ENCODE data around the gene TCEAL9. TPM values are rescaled to one million over a fixed set of nuclear protein-coding genes. Genes with fewer than 3 reads are reported as not detected.

The TCEAL9 gene
- 1 to 10 TPM; 2.3 to 2.6 TPM for total RNA-seq

DNA sequence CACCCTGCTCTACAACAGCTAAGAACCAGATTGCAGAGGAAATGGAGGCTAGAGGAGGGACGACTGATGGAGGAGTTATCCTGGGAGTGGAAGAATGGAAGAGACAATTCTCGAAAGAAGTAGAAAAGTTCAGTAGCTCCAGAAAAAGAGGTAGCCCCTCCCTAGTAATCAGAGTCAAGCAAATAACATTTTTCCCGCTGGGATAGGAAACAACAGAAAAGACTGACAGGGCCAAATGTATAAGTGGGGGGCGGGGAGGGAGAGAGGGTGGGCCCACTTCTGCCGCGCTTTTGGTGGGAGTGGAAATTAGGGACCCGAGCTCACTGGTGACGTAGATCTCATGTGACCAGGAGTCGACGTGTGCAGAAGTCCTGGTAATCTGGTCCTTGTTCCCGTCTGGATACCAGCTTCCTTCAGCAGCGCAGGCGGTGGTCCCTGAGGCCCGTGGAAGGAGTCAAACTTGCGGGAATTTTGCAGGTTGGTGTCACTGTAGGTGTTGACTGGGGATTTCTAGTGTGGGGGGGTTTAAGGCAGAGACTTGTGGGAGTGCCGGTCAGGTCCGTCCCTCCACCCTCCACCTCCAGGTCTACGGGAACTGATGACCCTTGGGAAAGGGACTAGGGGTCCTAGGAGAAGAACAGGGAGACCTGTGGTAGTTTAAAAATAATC, at the start of gene TCEAL9:
Gene TCEAL9 (plus strand): TSS at position 377 of the 669 bp plus-strand sequence. CDS start 1,179 bp downstream, outside the sequence.
- Mint-ChIP-seq H3K4me3 (peak within 1 kb of the TSS; percentile 78), H3K36me3 (no peaks in the 10 kb centered on the region), H3K9me3 (no peaks in the 10 kb centered on the region), H3K27me3 (peaks cover 3% of the 10 kb centered on the region), H3K4me1 (ENCODE audit: low read depth) (peaks cover 9% of the 10 kb centered on the region), H3K27ac (no peak within 1 kb of the TSS)
- POLR2A ChIA-PET, result no interaction called here
- intact Hi-C loops (cut with micrococcal nuclease), result no loop called here
- DNase-seq, result peak; percentile 9
- CTCF ChIA-PET, result no interaction called here

DNA sequence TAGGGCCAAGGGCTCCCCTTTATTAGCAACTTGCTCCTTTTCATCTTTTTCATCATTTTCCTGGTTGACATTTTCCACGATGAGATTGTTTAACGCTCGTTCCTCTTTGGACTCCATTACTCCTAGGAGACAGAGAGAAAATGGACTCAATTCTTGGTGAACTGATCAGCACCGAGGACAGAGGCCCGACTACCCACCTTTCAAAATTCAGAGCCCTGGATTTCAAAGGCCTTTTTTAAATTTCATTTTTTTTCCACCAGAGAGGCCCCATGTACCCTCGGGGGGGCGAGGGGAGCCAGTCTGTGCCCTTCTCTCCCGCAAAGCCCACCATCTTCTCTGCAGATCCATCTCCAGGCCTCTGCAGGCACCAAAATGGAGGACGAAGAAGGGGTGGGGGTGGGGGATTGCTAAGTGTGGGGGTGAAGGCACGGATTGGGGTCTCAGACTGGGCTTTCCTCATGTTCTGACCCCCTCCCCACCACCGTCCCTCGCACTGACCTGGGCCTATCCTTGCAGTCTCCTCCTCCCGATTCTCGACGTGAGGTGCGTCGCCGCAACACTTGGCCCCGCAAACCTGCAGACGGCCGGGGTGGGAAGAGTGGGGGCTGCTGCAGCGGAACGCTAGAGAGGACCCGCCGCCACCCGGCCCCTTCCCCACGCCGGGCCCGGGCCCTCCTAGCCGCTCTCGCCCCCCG, 46.3 kb upstream of the TCEAL9 start:
- intact Hi-C loops (cut with micrococcal nuclease), result loop anchor here (2.0 to 10.0 kb wide), 3 partner anchors 55 to 377 kb away; partner anchors contain the start of genes BEX4, MORF4L2 and TCEAL8
- Mint-ChIP-seq H3K27ac (no peak overlapping the region), H3K4me3 (peak overlapping the region; percentile 39), H3K36me3 (no peaks in the 10 kb centered on the region), H3K4me1 (ENCODE audit: low read depth) (peaks cover 5% of the 10 kb centered on the region), H3K27me3 (no peaks in the 10 kb centered on the region), H3K9me3 (no peaks in the 10 kb centered on the region)
- ChIA-PET POLR2A (no interaction called here), CTCF (no interaction called here)
- peak; percentile 8 for DNase-seq

DNA sequence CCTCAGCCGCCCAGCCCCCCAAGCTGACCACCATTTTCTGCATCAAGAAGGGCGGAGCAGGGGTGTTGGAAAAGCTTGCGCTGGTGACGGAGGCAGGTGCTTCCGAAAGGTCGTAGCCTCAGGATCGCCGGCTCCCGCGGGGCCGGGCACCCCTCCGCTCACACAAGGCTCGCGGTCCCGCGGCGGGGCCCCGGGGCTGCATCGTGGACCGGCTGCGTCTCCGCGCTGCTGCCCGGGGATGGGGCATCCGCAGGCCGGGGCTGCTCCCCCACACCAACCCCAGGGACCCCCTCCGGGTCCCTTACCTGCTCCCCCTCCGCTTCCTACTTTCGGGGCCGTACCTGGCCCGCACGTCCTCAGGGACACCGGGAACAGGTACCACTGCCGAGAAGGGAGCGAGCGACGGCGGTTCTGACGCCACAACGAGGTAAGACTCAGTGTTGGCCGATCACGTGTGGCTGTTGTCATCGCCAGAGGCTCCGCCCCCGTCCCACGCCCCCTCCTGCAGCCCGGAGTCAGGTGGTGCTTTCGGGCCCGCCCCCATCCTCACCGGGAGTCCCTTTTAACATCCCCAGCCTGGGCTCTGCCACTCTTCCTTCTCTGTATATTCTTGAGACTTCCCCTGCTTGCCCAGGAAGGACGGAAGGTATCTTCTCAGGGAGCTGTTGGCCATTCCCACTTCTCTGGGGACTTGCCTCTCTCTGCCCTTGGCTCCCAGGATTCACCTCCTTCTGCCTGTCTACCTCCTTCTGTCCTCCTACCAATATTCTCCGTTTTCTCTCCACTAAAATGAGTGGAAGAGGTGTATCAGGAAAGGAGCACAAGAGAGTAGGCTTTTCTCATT, 45.5 kb upstream of the TCEAL9 start, which contains the start of gene BEX2:
Gene BEX2 (minus strand): TSS at position 436 of the 844 bp plus-strand sequence. CDS start 1,014 bp downstream, outside the sequence.
- CTCF ChIA-PET, result no interaction called here
- Mint-ChIP-seq H3K27me3 (no peaks in the 10 kb centered on the region), H3K4me3 (peak within 1 kb of the TSS; percentile 69), H3K9me3 (no peaks in the 10 kb centered on the region), H3K4me1 (ENCODE audit: low read depth) (peaks cover 4% of the 10 kb centered on the region), H3K27ac (no peak within 1 kb of the TSS), H3K36me3 (no peaks in the 10 kb centered on the region)
- intact Hi-C loops (cut with micrococcal nuclease), result loop anchor here (2.0 to 10.0 kb wide), 3 partner anchors 56 to 376 kb away; partner anchors contain the start of genes BEX4, MORF4L2 and TCEAL8
- peak; percentile 90 for DNase-seq
- POLR2A ChIA-PET, result no interaction called here

DNA sequence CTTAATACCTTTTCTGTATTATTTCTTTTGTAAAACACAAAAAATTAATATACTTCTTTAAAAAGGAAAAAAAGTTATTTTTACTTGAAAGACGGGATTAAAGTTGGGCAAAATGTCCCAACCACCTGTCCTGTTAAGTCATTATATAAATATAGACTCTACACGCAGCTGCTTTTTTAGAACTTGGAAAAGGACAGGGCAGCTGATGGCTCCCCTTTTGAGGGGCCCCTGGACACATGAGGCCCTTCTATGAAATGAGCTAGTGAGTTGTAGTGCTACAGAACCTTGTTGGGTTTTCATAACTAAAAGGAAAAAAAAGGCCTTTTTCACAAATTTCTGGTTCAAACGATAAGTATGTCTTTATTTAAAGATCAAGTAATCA, 44.9 kb upstream of the TCEAL9 start:
- no peaks in the 10 kb centered on the region for H3K27me3 Mint-ChIP-seq
- no peaks in the 10 kb centered on the region for H3K9me3 Mint-ChIP-seq
- DNase-seq, result no peak
- ChIA-PET CTCF (no interaction called here), POLR2A (no interaction called here)
- H3K27ac Mint-ChIP-seq, result no peak overlapping the region
- no peaks in the 10 kb centered on the region for H3K36me3 Mint-ChIP-seq
- intact Hi-C loops (cut with micrococcal nuclease), result loop anchor here (2.0 to 10.0 kb wide), 3 partner anchors 57 to 375 kb away; partner anchors contain the start of genes BEX4, MORF4L2 and TCEAL8
- H3K4me1 Mint-ChIP-seq (ENCODE audit: low read depth), result peaks cover 4% of the 10 kb centered on the region
- H3K4me3 Mint-ChIP-seq, result peak overlapping the region; percentile 69

- Mint-ChIP-seq H3K4me3 (no peak within 1 kb of the TSS), H3K9me3 (no peaks in the 10 kb centered on the region), H3K27me3 (peaks cover 17% of the 10 kb centered on the region), H3K27ac (no peak within 1 kb of the TSS), H3K4me1 (ENCODE audit: low read depth) (no peaks in the 10 kb centered on the region), H3K36me3 (no peaks in the 10 kb centered on the region)
- no peak for DNase-seq
- ChIA-PET CTCF (no interaction called here), POLR2A (no interaction called here)
- intact Hi-C loops (cut with micrococcal nuclease), result no loop called here
These were observed 26.3 kb upstream of the TCEAL9 start, which contains the start of gene TCEAL7 for GRCh38 chrX:103329991-103330390. Gene TCEAL7, plus strand, starts transcription at chrX:103330239. Its CDS starts 1,165 bp downstream, at chrX:103331404.

GRCh38 chrX:103330681-103331288, 25.5 kb upstream of the TCEAL9 start:
- Mint-ChIP-seq H3K27ac (no peak overlapping the region), H3K9me3 (no peaks in the 10 kb centered on the region), H3K27me3 (peaks cover 17% of the 10 kb centered on the region), H3K4me3 (no peak overlapping the region), H3K36me3 (no peaks in the 10 kb centered on the region), H3K4me1 (ENCODE audit: low read depth) (no peaks in the 10 kb centered on the region)
- ChIA-PET POLR2A (no interaction called here), CTCF (no interaction called here)
- intact Hi-C loops (cut with micrococcal nuclease), result no loop called here
- no peak for DNase-seq

DNA sequence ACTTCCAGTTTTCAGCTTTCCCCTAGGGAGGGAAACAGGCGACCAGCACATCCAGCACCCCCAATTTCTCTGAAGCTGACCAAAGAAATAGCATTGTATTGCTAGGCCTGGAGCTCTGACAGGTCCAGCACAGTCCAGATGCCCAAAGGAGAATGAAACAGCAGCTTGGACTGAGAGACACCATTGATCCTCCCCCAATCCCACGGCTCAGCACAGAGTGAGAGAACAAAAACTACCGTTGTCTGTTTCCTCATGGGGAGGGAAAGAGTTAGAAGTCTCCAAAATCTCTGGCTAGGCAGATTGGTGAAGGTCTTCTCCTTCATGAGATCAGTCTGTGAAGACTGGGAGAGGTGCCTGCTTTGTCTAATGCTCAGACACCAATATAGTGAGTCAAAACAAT, 17.6 kb upstream of the TCEAL9 start:
- H3K36me3 Mint-ChIP-seq, result no peaks in the 10 kb centered on the region
- no peak overlapping the region for H3K4me3 Mint-ChIP-seq
- H3K9me3 Mint-ChIP-seq, result no peaks in the 10 kb centered on the region
- no peaks in the 10 kb centered on the region for H3K27me3 Mint-ChIP-seq
- H3K4me1 Mint-ChIP-seq (ENCODE audit: low read depth), result peaks cover 3% of the 10 kb centered on the region
- H3K27ac Mint-ChIP-seq, result no peak overlapping the region
- ChIA-PET CTCF (no interaction called here), POLR2A (no interaction called here)
- intact Hi-C loops (cut with micrococcal nuclease), result no loop called here
- no peak for DNase-seq

- DNase-seq, result peak; percentile 48
- Mint-ChIP-seq H3K36me3 (no peaks in the 10 kb centered on the region), H3K4me3 (no peak overlapping the region), H3K27ac (no peak overlapping the region), H3K4me1 (ENCODE audit: low read depth) (peaks cover 3% of the 10 kb centered on the region), H3K9me3 (no peaks in the 10 kb centered on the region), H3K27me3 (peaks cover 2% of the 10 kb centered on the region)
- ChIA-PET POLR2A (no interaction called here), CTCF (interaction anchor here (0.6 to 1.4 kb wide), 3 partner anchors 121 to 147 kb away, joined by 3 to 14 read pairs (median 7); no protein-coding TSS in a partner anchor)
- intact Hi-C loops (cut with micrococcal nuclease), result loop anchor here (1.0 kb wide), 1 partner anchor 121 kb away; no protein-coding TSS in a partner anchor
These were observed 13.2 kb upstream of the TCEAL9 start for GRCh38 chrX:103343105-103343504.

DNA sequence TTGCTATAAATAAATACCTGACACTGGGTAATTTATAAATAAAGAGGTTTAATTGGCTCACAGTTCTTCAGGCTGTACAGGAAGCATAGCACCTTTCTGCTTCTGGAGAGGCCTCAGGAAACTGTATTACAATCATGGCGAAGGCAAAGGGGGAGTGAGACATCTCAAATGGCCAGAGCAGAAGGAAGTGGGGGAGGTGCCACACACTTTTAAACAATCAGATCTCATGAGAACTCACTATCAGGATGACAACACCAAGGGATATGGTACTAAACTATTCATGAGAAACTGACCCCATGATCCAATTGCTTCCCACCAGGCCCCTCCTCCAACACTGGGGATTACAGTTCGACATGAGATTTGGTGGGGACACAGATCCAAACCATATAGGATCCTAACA, 11.7 kb upstream of the TCEAL9 start:
- intact Hi-C loops (cut with micrococcal nuclease), result no loop called here
- CTCF ChIA-PET, result no interaction called here
- H3K4me1 Mint-ChIP-seq (ENCODE audit: low read depth), result peaks cover 3% of the 10 kb centered on the region

GRCh38 chrX:103347682-103348397, 8.5 kb upstream of the TCEAL9 start:
- POLR2A ChIA-PET, result no interaction called here
- no peaks in the 10 kb centered on the region for H3K36me3 Mint-ChIP-seq
- no peak overlapping the region for H3K4me3 Mint-ChIP-seq
- CTCF ChIA-PET, result no interaction called here
- no peak for DNase-seq
- H3K9me3 Mint-ChIP-seq, result no peaks in the 10 kb centered on the region
- peaks cover 6% of the 10 kb centered on the region for H3K27me3 Mint-ChIP-seq
- H3K27ac Mint-ChIP-seq, result no peak overlapping the region
- H3K4me1 Mint-ChIP-seq (ENCODE audit: low read depth), result peaks cover 3% of the 10 kb centered on the region
- intact Hi-C loops (cut with micrococcal nuclease), result no loop called here

More for the DNA sequence above, 11.7 kb upstream of the TCEAL9 start:
- Mint-ChIP-seq H3K27me3 (peaks cover 6% of the 10 kb centered on the region), H3K36me3 (no peaks in the 10 kb centered on the region), H3K27ac (no peak overlapping the region), H3K9me3 (no peaks in the 10 kb centered on the region), H3K4me3 (no peak overlapping the region)
- no peak for DNase-seq
- POLR2A ChIA-PET, result no interaction called here

DNA sequence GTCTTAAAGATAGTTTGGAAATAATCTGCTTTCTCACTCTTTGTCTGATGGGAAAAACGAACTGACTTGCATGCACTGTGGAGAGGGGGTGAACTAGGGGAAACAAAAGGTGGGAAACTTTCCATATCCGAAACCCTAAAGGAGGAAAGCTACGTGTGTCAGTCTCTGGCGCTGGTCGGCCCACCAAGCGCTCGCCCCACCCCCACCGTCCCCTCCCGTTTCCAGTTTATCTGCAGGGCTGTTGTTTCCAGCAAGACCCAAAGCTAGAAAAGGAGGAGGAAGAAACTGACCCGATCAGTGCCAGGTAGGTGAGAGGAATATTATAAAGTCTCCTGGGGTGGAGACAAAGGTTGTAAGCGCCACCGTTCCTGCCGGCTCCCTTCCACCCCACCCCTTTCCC, 552 bp downstream of the TCEAL9 start:
- intact Hi-C loops (cut with micrococcal nuclease), result no loop called here
- peak overlapping the region; percentile 78 for H3K4me3 Mint-ChIP-seq
- no peaks in the 10 kb centered on the region for H3K9me3 Mint-ChIP-seq
- H3K27ac Mint-ChIP-seq, result no peak overlapping the region
- CTCF ChIA-PET, result no interaction called here
- H3K36me3 Mint-ChIP-seq, result no peaks in the 10 kb centered on the region
- POLR2A ChIA-PET, result no interaction called here
- peaks cover 9% of the 10 kb centered on the region for H3K4me1 Mint-ChIP-seq (ENCODE audit: low read depth)
- H3K27me3 Mint-ChIP-seq, result peaks cover 3% of the 10 kb centered on the region
- DNase-seq, result no peak

Data from activated CD4-positive, alpha-beta memory T cell treated with anti-CD3 and anti-CD28 coated beads for 36 hours (primary cell).